Hematopoietic multipotent progenitor cell treated with erythropoietin and hydrocortisone succinate and interleukin-3 and kit ligand, for 8 days (in vitro differentiated cells): ENCODE results near the gene VPS37B.

ENCODE experiments used
- DNase-seq: peaks from one replicate; pipeline ENCODE4 v3.0.0-alpha.2; 2015

VPS37B gene

GRCh38 chr12:122851820-122852219 is 44.1 kb downstream of the VPS37B start:
- DNase-seq = no peak

GRCh38 chr12:122850695-122851350 is 45.1 kb downstream of the VPS37B start:
- no peak for DNase-seq

- DNase-seq = no peak
Observed at GRCh38 chr12:122850048-122850445, 45.9 kb downstream of the VPS37B start.

GRCh38 chr12:122849352-122850047 is 46.4 kb downstream of the VPS37B start:
- DNase-seq = no peak

GRCh38 chr12:122848471-122849351 is 47.2 kb downstream of the VPS37B start:
- DNase-seq = no peak

- DNase-seq = no peak
Observed at GRCh38 chr12:122847921-122848421, 48.0 kb downstream of the VPS37B start.

- DNase-seq = no peak
Observed at GRCh38 chr12:122847516-122847836, 48.4 kb downstream of the VPS37B start.

- no peak for DNase-seq
Observed at GRCh38 chr12:122846622-122847515, 49.1 kb downstream of the VPS37B start.

- DNase-seq = no peak
Observed at GRCh38 chr12:122845865-122846621, 49.9 kb downstream of the VPS37B start.

- no peak for DNase-seq
Observed at GRCh38 chr12:122845041-122845864, 50.7 kb downstream of the VPS37B start.

- no peak for DNase-seq
Observed at GRCh38 chr12:122844366-122844971, 51.5 kb downstream of the VPS37B start.

- DNase-seq = no peak
Observed at GRCh38 chr12:122843455-122843854, 52.5 kb downstream of the VPS37B start.

- DNase-seq = no peak
Observed at GRCh38 chr12:122842505-122843405, 53.2 kb downstream of the VPS37B start.

- no peak for DNase-seq
Observed at GRCh38 chr12:122841544-122842321, 54.2 kb downstream of the VPS37B start.

GRCh38 chr12:122840580-122841513 is 55.1 kb downstream of the VPS37B start:
- no peak for DNase-seq

- DNase-seq = peak; percentile 44
Observed at GRCh38 chr12:122839907-122840554, 55.9 kb downstream of the VPS37B start.

- DNase-seq = no peak
Observed at GRCh38 chr12:122838841-122839240, 57.1 kb downstream of the VPS37B start.
